Stimulated activated CD8-positive, alpha-beta memory T cell treated with anti-CD3 and anti-CD28 coated beads, Interleukin-7, amount 100 ng/mL, for 1 hour (primary cell): ENCODE results near the gene CCN6.

ENCODE experiments used
- DNase-seq, 2 donors: peaks; one replicate each; pipeline ENCODE4 v3.0.0-alpha.2; 2020; ENCODE audit warnings: low read depth in 2 of 2

CCN6 gene

DNA sequence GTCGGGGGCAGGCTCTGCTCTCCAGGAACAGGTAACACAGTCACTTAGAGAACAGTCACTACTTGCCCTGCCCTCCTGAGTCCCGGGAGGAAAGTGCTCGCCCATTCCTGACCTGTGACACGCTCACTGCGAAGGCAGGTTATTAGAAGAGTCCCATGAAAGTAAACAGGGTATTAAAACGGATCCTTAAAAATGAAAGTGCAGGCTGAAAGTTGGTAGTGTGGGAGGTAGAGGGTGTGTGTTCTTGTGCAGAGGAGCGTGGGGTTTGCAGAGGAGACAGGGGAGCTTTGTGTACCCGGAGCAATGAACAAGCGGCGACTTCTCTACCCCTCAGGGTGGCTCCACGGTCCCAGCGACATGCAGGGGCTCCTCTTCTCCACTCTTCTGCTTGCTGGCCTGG is at the start of gene CCN6:
CCN6 (plus strand) TSS at position 104 of the 400 bp plus-strand sequence; CDS start at position 358, 254 bp downstream.
- DNase-seq: no peak

DNA sequence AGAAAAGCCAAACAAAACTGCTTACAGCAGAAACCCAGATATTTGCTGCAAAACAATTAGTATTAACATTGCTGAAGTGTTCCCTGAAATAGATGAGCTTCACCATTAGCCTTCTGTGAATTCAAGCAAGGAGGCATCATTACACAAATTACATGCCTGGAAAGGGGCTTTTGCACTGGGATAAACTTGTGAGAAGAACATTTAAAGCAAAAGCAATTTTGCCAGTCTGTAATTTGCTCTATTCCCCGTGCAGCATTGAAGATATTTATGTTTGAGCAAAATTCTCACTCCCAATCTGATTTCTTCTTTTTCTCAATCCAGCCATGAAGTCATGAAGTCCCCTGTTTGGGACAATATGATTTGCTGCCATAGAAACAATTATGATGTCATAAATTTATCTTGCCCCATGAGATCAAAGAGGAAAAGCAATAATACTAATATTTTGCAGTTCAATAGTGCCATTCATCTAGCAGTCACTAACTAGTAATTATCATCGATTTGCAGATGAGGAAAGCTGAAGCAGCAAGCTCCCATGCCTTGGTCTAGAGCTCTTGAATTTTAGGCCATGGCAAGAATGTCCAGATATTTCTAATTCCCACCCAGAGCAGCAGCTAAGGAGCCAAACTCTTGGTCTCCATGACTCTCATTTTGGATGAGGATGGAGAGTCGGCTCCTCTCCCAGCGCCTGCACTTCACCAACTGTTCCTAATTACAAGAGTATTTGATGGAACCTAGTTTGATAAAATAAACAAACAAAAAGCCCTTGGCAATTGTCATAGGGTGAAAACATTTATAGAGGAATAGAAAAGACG is 49.5 kb upstream of the CCN6 start:
- DNase-seq: no peak

DNA sequence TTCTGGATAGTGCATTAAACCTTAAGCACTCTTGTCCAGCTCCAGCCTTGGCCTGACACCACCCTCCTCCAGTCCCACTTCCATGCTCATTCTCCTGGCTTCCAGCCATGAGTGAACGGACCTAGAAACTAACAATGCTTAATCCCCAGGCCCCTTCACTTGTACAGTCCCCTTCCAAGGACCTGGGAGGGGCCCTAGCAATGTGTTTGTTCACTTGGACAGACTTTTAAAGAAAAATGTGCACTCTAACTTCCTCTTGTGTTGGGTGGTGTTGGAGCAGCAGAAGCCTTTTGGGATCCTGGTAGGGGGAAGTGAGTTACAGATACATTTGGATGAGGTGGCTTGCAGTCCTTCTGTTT is 48.9 kb upstream of the CCN6 start:
- no peak for DNase-seq

DNA sequence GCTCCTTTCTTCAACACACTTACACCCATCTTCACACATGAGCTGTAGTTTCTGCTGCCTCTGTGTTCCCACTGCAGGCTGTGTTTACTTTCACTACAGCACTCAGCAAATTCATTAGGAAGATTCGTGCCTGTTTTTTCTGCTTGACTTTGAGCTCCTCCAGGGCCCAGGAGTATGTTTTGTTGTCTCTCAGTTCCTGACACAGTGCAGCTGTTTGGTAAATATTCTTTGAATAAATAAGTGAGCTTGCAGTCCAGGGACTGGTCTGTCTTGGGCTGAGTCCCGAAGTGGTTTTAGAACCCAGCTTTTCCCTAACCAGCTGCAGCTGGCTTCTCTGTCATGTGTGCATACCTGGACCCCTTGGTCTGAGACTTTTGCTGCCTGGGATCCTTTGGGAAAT is 46.6 kb upstream of the CCN6 start:
- DNase-seq: no peak

DNA sequence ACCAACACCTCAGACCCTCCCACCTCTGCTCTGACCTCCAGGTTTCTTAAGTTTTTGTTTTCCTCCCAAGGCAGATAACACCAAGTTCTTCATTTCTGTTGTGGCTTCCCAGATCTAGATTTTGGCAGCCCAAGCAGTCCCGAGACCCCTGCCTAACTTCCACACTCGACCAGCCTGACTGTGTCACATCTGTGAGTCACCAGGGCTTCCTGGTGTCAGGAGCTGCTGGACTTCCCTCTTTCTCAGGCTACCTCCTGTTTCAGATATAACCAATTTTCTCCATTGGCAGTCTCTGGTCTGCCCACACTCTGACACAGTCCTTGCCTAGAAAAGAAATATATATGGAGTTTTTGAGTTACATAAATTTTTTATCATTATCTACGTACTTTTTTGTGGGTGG is 46.1 kb upstream of the CCN6 start:
- DNase-seq: no peak

DNA sequence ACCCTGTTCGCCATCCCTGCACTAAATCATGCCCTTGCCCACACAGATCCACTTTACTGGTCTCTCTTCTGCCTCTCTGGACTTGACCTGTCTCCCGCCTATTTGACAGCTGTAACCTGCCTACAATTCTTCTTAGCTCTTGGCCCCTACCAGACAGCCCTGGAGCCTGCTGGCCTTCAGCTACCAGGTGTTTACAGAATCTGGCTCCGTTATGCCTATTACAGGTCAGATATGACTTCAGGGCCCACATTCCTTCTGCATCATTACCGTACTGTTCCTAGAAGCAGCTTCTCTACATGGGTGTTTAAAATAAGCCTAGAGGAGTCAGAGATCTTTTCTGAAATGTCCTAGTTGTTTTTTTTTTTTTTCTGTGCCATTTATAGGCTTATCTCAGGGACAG is 45.4 kb upstream of the CCN6 start:
- no peak for DNase-seq

DNA sequence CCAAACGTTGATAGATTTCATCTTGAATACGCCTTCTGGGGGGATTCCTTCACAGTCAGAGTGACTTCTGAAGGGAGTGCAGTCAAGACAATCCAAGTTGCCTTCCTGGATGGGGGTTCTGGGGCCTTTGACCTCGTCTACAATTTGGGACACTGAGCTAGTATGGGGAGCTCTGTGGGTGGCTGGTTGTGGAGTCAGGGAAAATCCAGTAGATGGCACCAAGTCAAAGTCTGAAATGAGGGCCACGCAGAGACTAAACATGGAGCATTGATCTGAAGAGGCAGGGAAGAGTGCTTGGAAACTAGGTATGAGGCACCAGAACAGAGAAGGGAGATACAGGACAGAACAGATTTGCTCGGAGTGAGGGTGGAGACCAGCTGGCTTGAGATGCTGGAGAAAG is 43.6 kb upstream of the CCN6 start:
- no peak for DNase-seq

DNA sequence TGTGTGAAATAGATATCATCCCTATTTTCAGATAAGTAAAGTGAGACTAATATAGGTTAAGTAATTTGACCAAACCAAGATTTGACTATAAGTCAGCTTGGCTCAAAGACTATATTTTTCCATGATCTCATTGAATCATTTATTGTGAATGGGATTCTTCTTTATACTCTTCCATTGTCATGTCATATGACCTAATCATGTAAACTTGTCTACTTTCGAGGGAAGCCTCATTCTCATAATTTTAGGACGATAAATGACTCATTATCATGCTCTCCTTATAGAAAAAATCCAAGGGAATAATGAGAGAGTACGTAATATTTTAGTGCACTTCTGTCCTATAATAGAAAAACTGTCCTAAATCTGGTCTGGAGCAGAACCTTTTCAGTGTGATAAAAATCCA is 40.9 kb upstream of the CCN6 start:
- no peak for DNase-seq

DNA sequence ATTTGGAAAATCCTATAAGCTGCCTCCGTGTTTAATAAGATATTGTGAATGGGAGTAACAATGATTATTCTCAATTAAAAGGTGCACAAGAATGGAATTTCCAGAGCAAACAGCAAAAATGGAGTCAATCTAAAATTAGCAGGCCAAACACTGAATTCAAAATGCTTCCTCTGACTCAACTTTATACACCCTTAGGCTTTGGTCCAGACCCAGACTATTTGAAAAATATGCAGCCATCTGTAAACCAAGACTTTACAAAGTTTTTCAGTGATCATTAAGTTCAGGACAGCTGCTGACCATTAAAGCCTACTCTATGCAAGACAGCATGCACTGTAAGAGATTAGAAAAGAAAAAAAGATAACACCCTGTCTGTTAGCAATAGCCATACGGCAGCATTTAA is 39.4 kb upstream of the CCN6 start:
- no peak for DNase-seq

DNA sequence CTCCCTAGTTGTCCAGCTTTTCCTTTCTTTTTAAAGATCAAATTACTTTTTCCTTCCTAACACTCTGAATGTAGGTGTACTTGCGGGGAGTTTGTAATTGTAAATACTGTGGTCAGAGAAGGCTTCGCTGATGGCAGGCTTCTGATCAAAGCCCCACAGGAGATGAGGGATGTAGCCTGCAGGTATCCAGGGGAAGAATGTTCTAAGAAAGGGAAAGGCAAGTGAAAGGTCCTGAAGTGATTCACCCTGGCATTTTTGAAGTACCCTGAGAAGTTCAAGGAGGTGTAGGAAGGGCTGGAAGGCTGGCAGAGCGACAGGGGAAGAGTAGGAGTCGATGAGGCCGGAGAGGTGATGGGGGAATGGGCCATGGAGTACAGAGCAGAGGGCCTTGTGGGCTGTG is 38.2 kb upstream of the CCN6 start:
- DNase-seq: no peak

DNA sequence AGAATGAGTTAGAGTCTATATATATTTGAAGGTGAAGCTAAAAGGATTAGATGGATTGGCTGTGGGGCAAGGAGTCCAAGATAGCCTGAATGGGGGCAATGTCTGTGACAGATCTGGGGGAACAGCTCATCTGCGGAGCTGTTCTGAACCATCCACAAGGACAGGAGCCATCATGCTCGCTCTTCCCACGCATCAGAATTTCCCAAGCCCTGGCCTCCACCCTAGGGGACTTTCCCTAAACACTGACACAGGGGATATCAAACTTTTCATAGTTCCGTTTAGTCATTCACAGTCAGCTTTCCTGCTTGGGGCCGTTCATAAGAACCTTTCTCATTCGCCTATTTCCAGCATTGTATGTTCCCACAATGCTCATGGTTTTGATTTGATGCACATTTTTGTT is 37.6 kb upstream of the CCN6 start:
- no peak for DNase-seq

DNA sequence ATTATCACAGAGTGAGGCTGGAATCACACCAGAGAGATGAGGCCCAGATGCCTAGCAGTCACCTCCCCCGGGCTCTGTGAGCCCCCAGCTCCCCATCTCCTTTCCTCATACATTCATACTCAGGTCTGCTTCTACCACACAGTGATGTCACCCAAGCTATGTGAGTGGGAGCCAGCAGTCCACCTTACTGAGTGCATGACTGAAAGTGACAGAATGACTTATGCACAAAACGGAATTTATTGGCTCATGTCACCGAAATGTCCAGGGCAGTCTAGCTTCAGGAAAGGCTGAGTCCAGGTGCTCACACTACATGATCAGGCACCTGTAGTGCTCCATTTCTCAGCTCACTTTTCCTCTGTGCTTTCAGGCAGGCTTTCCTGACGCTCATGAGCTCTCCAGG is 36.7 kb upstream of the CCN6 start:
- no peak for DNase-seq

DNA sequence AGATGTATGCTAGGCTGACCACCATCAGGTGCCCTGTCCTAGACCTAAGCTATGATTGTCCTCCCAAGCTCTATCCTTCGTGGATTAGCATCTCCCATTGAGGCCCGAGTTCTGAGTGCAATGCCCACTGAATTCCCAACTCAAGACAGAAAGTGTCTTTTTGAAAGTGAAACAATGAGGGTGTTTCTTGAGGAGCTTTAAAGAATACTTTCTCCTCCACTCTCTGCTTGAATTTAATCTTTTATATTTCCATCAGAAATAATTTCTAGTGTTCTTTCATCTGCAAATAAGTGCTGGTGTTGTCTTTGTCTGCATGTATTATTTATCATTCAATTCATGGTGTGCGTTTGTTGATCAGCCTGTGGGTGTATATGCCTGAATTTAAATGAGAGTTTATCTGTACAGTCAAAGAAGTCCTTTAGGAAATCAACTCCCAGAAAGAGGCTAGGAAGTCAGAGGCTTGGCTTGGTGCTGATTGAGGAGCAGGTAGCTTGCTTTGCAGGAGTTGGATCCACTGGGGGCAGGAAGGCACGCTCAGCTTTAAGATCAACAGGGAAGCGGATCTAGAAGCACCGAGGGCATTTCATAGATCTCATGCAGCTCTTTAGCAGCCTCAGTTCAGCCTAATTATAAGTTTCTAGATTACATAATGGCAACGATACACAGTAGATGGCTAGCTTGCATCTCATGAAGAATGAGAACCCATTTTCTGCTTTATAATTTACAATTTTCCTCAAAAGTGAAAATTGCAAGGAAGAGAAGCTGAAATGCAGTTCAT is 36.0 kb upstream of the CCN6 start:
- no peak for DNase-seq

DNA sequence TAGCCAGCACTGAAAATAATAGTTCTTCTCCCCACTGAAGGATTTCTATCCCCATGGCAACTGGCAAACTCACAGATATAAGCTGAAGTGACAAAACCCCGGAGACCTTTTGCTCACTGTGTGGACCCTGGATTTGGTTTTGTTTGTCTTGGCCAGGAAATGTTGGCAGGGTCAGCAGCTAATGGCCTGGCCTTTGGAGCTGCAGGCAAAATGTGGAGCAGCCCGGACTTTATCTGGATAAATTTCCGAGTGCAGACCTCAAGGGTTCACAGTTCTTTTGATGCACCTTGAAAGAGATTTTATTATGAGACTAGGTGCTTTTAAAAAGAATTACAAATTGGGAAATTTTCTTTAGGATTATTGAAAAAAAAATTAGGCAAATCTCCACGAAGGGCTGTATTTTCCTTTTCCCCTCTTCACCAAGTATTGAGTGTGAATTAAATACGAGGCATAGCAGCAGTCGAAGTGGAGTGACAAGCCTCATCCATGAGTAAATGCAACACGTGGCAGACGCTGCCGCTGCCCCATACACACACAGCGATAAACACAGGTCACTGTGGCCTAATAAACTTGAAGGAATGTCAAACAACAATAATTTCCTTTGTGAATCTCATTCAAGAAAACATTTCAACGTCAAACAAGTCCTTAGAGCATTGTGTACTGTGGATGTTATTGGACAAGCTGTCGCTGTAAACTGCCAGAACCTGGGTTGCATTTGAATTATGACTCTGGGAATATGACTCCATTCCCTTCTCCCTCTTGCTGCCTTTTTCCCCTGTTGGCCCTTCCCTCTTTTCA is 35.1 kb upstream of the CCN6 start:
- DNase-seq: no peak

DNA sequence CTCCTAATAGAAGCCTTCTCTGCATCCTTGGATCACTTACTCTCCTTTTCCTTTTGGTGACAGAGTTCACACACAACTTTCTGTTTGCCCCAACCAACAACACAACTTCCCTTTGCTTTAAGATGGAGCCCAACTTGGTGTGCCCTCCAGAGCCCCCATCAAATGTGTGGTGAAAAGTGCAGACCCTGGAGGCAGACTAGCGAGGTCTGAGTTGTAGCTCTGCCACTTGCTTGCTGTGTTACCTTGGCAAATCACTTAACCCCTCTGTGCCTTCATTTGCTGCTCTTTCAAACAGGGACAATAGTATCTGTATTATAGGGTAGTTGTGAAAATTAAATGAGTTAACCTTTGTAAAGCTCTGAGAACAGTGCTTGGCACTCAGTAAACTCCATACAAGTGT is 34.3 kb upstream of the CCN6 start:
- no peak for DNase-seq

DNA sequence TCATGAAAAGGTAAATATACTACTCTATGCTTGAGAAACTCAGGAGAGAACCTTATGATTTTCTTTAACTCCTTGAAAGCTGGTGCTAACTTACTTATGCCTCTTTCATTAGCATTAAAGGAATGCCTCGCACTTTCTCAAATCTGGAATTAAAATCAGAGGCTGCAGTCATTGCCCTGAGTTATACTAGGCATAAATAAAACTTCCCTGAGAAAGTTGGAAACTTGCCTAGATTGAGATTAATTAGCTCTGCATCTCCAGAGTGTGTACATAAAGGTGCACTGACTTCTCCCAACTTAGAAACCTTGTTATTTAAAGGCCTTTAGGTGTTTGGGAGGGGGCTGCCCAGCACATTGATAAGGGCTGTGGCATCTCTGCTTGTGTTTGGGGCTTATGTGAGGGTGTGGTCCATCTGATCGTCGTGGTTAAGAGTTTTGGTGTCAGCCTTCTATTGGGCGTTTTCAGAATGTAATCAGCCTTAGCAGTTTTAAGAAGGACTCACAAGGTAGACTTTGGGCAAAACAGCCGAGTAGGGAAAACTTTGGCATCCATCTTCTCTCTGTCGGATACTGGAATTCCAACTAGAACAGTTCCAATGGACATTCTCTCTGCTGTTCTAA is 32.1 kb upstream of the CCN6 start:
- no peak for DNase-seq

DNA sequence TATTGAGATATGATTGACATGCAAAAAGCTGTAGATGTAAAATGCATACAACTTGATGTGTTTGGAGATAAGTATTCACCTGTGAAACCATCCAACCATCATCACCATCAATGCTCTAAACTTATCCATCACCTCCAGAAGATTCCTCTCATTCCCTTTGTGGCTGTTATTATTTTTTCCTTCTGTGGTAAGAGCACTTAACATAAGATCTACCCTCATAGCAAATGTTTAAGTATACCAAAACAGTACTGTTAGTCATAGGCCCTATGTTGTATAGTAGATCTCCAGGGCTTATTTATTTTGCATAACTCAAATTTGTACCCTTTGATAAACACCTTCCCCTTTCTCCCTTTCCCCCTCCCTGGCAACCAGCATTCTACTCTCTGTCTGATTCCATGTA is 31.2 kb upstream of the CCN6 start:
- no peak for DNase-seq

DNA sequence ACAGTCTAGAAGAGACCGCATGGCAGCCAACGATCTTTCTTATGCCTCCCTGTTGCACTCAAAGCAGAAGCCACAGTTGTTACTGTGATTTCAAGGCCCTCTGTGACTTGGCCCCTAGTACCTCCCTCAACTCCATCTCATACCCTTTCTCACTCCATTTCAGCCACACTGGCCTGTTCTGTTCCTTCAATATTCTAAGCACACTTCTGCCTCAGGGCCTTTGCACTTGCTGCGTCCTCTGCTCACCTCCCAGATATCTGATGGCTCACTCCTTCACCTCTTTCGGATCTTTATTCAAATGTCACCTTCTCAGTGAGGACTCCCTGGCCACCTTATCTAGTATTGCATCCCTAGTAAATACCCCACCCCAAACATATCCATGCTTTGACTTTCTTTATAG is 29.4 kb upstream of the CCN6 start:
- DNase-seq: no peak

DNA sequence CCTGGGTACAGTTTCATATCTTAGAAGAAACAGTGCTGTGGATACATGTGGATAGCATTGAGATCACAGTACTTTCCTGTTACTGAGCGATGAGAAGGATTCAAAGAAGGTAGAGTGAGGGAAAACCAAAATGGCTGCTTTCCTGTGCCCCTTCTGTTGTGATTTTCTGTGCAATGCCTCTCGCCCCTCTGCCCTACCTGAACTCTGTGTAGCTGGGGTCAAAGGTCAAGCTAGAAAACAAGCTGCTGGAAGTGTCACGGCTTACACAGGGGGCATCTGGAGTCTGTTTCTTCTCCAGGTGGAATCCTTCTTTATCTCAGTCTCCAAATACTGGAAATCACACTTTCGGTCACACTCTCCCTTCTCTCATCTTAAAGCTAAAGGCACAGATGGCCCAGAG is 27.0 kb upstream of the CCN6 start:
- DNase-seq: no peak

DNA sequence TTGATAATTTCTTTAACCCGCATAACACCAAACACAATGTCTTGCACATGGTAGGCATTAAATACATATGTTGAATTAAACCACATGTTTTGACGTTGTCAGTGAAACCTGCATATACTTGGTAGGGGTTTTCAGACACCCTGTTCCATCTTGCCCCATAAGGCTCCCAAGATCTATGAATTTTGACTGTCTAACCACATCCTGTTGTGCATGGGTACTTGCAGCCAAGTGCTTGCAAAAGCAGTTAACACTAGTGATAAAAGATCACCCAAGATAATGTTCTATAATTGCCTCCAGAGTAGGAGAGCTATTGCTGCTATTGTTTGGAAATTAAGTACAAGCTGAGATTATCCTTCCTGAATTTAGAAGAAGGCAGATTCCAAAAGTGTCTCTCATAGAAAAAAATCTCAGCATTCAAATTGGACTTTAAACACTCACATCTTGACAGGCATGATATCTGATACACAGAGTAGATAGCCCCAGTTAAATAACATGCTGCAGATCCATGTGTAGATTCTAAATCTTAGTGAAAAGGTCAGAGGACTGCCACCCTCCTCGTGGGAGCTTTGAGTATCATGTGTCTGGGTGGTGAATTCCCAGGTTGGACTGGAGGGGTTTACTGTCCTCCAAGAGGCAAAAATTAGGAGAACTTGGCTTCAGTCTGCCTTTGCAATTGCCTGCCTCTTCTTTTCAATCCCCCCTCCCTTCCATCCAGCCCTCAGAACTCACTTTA is 25.8 kb upstream of the CCN6 start:
- peak in 1 of 2 donors; percentile 19 for DNase-seq

DNA sequence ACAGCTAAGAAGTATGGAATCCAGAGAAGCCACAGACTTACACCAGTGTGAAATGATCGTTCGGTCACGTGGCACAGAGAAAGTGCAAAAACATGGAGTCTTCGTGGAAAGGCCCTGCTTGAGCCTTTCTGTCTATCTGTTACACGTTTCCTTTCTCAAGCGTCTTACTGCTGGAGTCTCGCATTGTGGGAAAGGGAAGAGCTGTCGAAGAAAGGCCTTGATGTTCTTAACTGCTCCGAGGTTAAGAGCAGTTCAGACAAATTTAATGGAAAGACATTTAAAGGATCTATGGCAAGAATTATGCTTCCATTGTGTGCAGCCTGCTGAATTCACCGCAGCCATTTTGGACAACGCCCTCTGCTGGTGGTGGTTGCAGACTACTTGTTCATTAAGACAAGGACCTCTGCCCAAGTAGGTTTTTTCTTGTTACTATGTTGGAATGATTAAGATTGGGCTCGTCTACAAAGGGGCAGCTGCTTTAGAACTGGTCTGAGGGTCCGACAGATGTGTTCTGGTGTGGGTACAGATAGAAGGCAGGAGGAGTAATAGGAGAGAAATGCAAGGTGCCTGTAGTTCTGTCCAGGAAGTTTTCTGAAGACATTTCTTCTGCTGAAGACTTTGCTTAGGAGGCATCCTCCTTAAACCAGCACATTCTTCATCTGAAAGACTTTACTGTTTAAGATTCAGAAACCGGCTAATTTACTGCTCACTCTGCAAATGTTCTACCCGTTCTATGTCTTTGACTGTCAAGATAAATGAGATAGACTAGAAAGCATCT is 24.7 kb upstream of the CCN6 start:
- DNase-seq: peak; percentile 18 to 35
